GM12878 (cell line): Measurements from ENCODE around the gene PROX2. TPM values are rescaled to one million over a fixed set of nuclear protein-coding genes. Genes with fewer than 3 reads are reported as not detected.

Experiments used
- ATAC-seq: fragments of 200-7000 bp; cut with Tn5 transposase; 3 replicates; pipeline ENCODE4 v1.9.1; 2020; ENCODE audit warnings: mild to moderate bottlenecking, moderate library complexity
- BruUV-seq: library from RNA; stranded (reverse); fragments of 400-500 nt; replicated peaks from 2 replicates; lab custom pipeline; 2021; lab: Mats Ljungman, UMichigan
- CTCF ChIA-PET: fragments of 300-600 bp; sonication (Branson Sonifier 250); formaldehyde crosslinking; extraction: SDS; loops from one replicate; lab custom pipeline; 2021; ENCODE audit warnings: inconsistent platforms; lab: Yijun Ruan, JAX
- POLR2A ChIA-PET: fragments of 350-600 bp; formaldehyde crosslinking; extraction: SDS; loops from one replicate; lab custom pipeline; 2021; ENCODE audit warnings: inconsistent platforms; lab: Charles Lee
- RAD21 ChIA-PET: fragments of 300-600 bp; sonication (Branson Sonifier 250); formaldehyde crosslinking; loops from one replicate; lab custom pipeline; 2023; ENCODE audit warnings: antibody characterized with exemption; ENCODE audit not compliant: unreplicated experiment; lab: Charles Lee
- SMC1A ChIA-PET: fragments of 300-600 bp; sonication (Branson Sonifier 250); formaldehyde crosslinking; loops from one replicate; lab custom pipeline; 2023; ENCODE audit not compliant: unreplicated experiment, uncharacterized antibody; lab: Charles Lee
- DNase-seq: peaks from one replicate; pipeline ENCODE4 v3.0.0-alpha.2; 2011; ENCODE audit warnings: low read depth, low spot score
- FAIRE-seq: peaks from 3 replicates; lab custom pipeline; 2011; peaks lifted over from hg19 to GRCh38; lab: Jason Lieb, UNC
- H2AFZ ChIP-seq: 2 replicates; pipeline ENCODE4 v1.6.0; 2011; ENCODE audit warnings: low read depth, low read length, control low read depth; ENCODE audit not compliant: control insufficient read depth
- H3K27ac ChIP-seq: 2 replicates; pipeline ENCODE4 v1.5.1; 2011; ENCODE audit warnings: control low read depth; ENCODE audit not compliant: control insufficient read depth, insufficient read depth
- H3K27me3 ChIP-seq, 2 experiments: replicated peaks in 1 of 2; 2 replicates each; pipeline versions ENCODE4 v1.6.0 to v1.6.1; 2011; ENCODE audit warnings: low read length in 1 of 2; ENCODE audit not compliant: control insufficient read depth in 2 of 2, insufficient read depth in 2 of 2
- H3K36me3 ChIP-seq, 2 experiments: 2 replicates each; pipeline ENCODE4 v1.5.1; 2011; ENCODE audit warnings: low read length in 1 of 2; ENCODE audit not compliant: control insufficient read depth in 2 of 2, insufficient read depth in 2 of 2
- H3K4me1 ChIP-seq: 2 replicates; pipeline ENCODE4 v1.6.1; 2011; ENCODE audit warnings: mild to moderate bottlenecking, low read length, moderate library complexity, mixed read lengths; ENCODE audit not compliant: control insufficient read depth, insufficient read depth
- H3K4me2 ChIP-seq: 2 replicates; pipeline ENCODE4 v1.6.0; 2011; ENCODE audit warnings: control low read depth; ENCODE audit not compliant: control insufficient read depth, insufficient read depth
- H3K4me3 ChIP-seq: fragments of 200-600 bp; sonication (generic); 2 replicates; pipeline ENCODE4 v1.5.1; 2016
- H3K79me2 ChIP-seq: 2 replicates; pipeline ENCODE4 v1.6.0; 2011; ENCODE audit warnings: low read length; ENCODE audit not compliant: control insufficient read depth, insufficient read depth
- H3K9ac ChIP-seq: 2 replicates; pipeline ENCODE4 v1.8.0; 2011; ENCODE audit warnings: low read length, control low read depth, mixed read lengths; ENCODE audit not compliant: control insufficient read depth, insufficient read depth
- H3K9me3 ChIP-seq: replicated peaks from 3 replicates; pipeline ENCODE4 v1.5.1; 2011; ENCODE audit warnings: mild to moderate bottlenecking, low read length; ENCODE audit not compliant: control insufficient read depth, insufficient read depth
- H4K20me1 ChIP-seq: 2 replicates; pipeline ENCODE4 v1.6.0; 2011; ENCODE audit not compliant: control insufficient read depth, insufficient read depth
- CEBPB ChIP-seq, 2 experiments: fragments of 150-350 bp in 1 of 2; IDR thresholded peaks; 2 replicates each; pipeline ENCODE4 v1.6.1; 2012 to 2014; ENCODE audit warnings: low read depth in 2 of 2, low read length in 2 of 2, borderline replicate concordance in 1 of 2, inconsistent platforms in 1 of 2
- EED ChIP-seq: sonication (generic); IDR thresholded peaks from 2 replicates; pipeline ENCODE4 v1.6.1; 2016; ENCODE audit warnings: antibody characterized with exemption, low read depth
- HDAC6 ChIP-seq: fragments of 200-600 bp; sonication (generic); IDR thresholded peaks from one replicate; pipeline ENCODE4 v1.8.0; 2017; ENCODE audit warnings: antibody characterized with exemption; ENCODE audit not compliant: unreplicated experiment
- KDM1A ChIP-seq: fragments of 200-600 bp; sonication (generic); IDR thresholded peaks from 2 replicates; pipeline ENCODE4 v1.6.1; 2016; ENCODE audit warnings: borderline replicate concordance
- NFIC ChIP-seq: IDR thresholded peaks from 2 replicates; pipeline ENCODE4 v1.6.1; 2012; ENCODE audit warnings: low read depth, mild to moderate bottlenecking, inconsistent platforms, low read length, moderate library complexity
- SP1 ChIP-seq: IDR thresholded peaks from one replicate; pipeline ENCODE4 v1.6.1; 2011; ENCODE audit warnings: low read depth, low read length
- TAF1 ChIP-seq: IDR thresholded peaks from 2 replicates; pipeline ENCODE4 v1.6.1; 2011; ENCODE audit warnings: mild to moderate bottlenecking, low read depth, low read length, borderline replicate concordance
- YY1 ChIP-seq: IDR thresholded peaks from 2 replicates; pipeline ENCODE4 v1.6.1; 2011; ENCODE audit warnings: low read depth, mild to moderate bottlenecking, low read length
- ZNF207 ChIP-seq: fragments of 450-650 bp; IDR thresholded peaks from 2 replicates; pipeline ENCODE4 v1.6.1; 2014; ENCODE audit warnings: antibody characterized with exemption, mild to moderate bottlenecking, borderline replicate concordance
- ZSCAN29 ChIP-seq: fragments of 450-650 bp; IDR thresholded peaks from 2 replicates; pipeline ENCODE4 v1.6.1; 2017; ENCODE audit warnings: mild to moderate bottlenecking, moderate library complexity
- WGBS: methylation state at CpG from one replicate; pipeline ENCODE4 v1.1.6; 2016; ENCODE audit warnings: low lambda C conversion rate; ENCODE audit not compliant: insufficient replicate concordance, insufficient coverage; ENCODE audit errors: missing lambda C conversion rate; 5-methylcytosine and 5-hydroxymethylcytosine counted together
- in situ Hi-C: fragments of 300-500 bp; cut with MboI; formaldehyde crosslinking; loops from 9 replicates; pipeline ENCODE4 v1.14.3; 2018; ENCODE audit warnings: mixed read lengths
- intact Hi-C: fragments of 100-400 bp; cut with micrococcal nuclease; formaldehyde crosslinking; loops from one replicate; pipeline ENCODE4 v1.14.2; 2022; ENCODE audit not compliant: unreplicated experiment
- polyA plus RNA-seq, 11 experiments: library from polyadenylated mRNA; depleted of rRNA in 4 of 11; unstranded in 6 of 11; stranded (reverse) in 5 of 11; fragments of >200 nt; fragmentation: Nextera tagmentation in 4 of 11; fragmentation: Illumina TruSeq in 1 of 11; extraction: Ambion mirVana in 4 of 11; extraction: Trizol in 1 of 11; gene quantifications; 1 replicate in 1 of 11; 2 replicates in 10 of 11; pipeline versions ENCODE4 v1.2.1 to v1.2.3, GENCODE V29; 2011 to 2016; ENCODE audit warnings: inconsistent platforms in 2 of 11, missing spikeins in 2 of 11, low read depth in 1 of 11
- total RNA-seq, 4 experiments: library from RNA; depleted of rRNA in 3 of 4; stranded (reverse); fragments of >200 nt in 3 of 4; fragmentation: Illumina TruSeq in 1 of 4; extraction: Trizol in 1 of 4; gene quantifications; 2 replicates each; pipeline versions ENCODE4 v1.2.1 to v1.2.3, GENCODE V29; 2013 to 2021
- TF ChIP-seq, protein P1 (sequence below): fragments of 450-650 bp; formaldehyde crosslinking; IDR thresholded peaks from 2 replicates; pipeline ENCODE4 v1.5.0; 2022; ENCODE audit warnings: mild to moderate bottlenecking, missing genetic modification characterization
- TF ChIP-seq, protein P2 (sequence below): fragments of 450-650 bp; IDR thresholded peaks from 2 replicates; pipeline ENCODE4 v1.6.1; 2018; ENCODE audit warnings: borderline replicate concordance, mild to moderate bottlenecking; ENCODE audit not compliant: partially characterized antibody
- TF ChIP-seq, protein P3 (sequence below): IDR thresholded peaks from 2 replicates; pipeline ENCODE4 v1.6.1; 2012; ENCODE audit warnings: low read depth, low read length, improper control_type of control experiment
- TF ChIP-seq, protein P4 (sequence below): IDR thresholded peaks from 2 replicates; pipeline ENCODE4 v1.6.1; 2012; ENCODE audit warnings: mild to moderate bottlenecking, low read depth, low read length

The PROX2 gene
- total and polyA plus RNA-seq, 10 of the 15 experiments (the other 5 are each of a cell fraction or from before 2014, with no cell fraction given): 0.04 to 0.42 (median 0.19) TPM

DNA sequence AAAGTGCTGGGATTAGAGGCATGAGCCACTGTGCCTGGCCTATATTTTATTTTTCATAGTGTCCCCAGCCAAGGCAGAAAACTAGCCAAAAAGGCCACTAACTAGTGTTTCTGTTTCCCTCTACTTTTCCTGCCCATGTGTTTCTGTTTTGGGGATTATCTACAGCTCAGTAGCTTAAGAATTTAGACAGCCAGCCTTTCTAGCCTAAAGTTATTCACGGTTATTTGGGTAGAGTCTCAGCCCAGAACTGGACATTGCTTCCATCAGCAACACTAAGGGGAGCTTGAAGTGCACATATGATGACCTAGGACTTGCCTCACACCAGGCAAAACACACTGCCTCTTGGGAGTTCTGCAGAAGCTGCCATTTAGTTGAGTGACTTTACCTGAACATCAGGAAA lies 17.9 kb downstream of the PROX2 start:
- Histone ChIP-seq H3K4me3 (no peak overlapping the region), H3K9ac (no peak overlapping the region), H3K27ac (no peak overlapping the region), H3K4me2 (no peak overlapping the region), H2AFZ (no peak overlapping the region), H3K4me1 (no peaks in the 10 kb centered on the region), H3K36me3 (no peaks in the 10 kb centered on the region), H3K79me2 (no peaks in the 10 kb centered on the region), H3K27me3 (no peaks in the 10 kb centered on the region), H3K9me3 (no peaks in the 10 kb centered on the region), H4K20me1 (no peaks in the 10 kb centered on the region)
- whole genome bisulfite sequencing: 46% methylated on average over 1 of the region's 1 CpG
- POLR2A ChIA-PET: interaction anchor here (0.6 to 0.7 kb wide), 2 partner anchors 12 to 306 kb away, joined by 3 to 5 read pairs; no protein-coding TSS in a partner anchor
- DNase-seq (no peak), FAIRE-seq (no peak), ATAC-seq (no peak)
- BruUV-seq: no TSS peak
- RAD21 ChIA-PET: interaction anchor here (1.0 to 8.8 kb wide), 4 partner anchors 8 to 249 kb away, joined by 3 to 114 read pairs (median 5); no protein-coding TSS in a partner anchor
- intact Hi-C loops: no loop called here
- CTCF ChIA-PET: interaction anchor here (0.5 to 13.8 kb wide), 10 partner anchors 10 to 249 kb away, joined by 3 to 552 read pairs (median 24); partner anchors contain the start of genes DLST, EIF2B2 and PROX2
- in situ Hi-C loops: no loop called here
- SMC1A ChIA-PET: interaction anchor here (0.6 to 11.1 kb wide), 5 partner anchors 11 to 230 kb away, joined by 3 to 165 read pairs (median 4); no protein-coding TSS in a partner anchor
- no peak for TF ChIP-seq EED
- TF ChIP-seq, protein P1, sequence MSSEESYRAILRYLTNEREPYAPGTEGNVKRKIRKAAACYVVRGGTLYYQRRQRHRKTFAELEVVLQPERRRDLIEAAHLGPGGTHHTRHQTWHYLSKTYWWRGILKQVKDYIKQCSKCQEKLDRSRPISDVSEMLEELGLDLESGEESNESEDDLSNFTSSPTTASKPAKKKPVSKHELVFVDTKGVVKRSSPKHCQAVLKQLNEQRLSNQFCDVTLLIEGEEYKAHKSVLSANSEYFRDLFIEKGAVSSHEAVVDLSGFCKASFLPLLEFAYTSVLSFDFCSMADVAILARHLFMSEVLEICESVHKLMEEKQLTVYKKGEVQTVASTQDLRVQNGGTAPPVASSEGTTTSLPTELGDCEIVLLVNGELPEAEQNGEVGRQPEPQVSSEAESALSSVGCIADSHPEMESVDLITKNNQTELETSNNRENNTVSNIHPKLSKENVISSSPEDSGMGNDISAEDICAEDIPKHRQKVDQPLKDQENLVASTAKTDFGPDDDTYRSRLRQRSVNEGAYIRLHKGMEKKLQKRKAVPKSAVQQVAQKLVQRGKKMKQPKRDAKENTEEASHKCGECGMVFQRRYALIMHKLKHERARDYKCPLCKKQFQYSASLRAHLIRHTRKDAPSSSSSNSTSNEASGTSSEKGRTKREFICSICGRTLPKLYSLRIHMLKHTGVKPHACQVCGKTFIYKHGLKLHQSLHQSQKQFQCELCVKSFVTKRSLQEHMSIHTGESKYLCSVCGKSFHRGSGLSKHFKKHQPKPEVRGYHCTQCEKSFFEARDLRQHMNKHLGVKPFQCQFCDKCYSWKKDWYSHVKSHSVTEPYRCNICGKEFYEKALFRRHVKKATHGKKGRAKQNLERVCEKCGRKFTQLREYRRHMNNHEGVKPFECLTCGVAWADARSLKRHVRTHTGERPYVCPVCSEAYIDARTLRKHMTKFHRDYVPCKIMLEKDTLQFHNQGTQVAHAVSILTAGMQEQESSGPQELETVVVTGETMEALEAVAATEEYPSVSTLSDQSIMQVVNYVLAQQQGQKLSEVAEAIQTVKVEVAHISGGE (CRISPR knock-in tag): no peak
- TF ChIP-seq YY1: no peak
- no peak for TF ChIP-seq HDAC6
- TF ChIP-seq, protein P2, sequence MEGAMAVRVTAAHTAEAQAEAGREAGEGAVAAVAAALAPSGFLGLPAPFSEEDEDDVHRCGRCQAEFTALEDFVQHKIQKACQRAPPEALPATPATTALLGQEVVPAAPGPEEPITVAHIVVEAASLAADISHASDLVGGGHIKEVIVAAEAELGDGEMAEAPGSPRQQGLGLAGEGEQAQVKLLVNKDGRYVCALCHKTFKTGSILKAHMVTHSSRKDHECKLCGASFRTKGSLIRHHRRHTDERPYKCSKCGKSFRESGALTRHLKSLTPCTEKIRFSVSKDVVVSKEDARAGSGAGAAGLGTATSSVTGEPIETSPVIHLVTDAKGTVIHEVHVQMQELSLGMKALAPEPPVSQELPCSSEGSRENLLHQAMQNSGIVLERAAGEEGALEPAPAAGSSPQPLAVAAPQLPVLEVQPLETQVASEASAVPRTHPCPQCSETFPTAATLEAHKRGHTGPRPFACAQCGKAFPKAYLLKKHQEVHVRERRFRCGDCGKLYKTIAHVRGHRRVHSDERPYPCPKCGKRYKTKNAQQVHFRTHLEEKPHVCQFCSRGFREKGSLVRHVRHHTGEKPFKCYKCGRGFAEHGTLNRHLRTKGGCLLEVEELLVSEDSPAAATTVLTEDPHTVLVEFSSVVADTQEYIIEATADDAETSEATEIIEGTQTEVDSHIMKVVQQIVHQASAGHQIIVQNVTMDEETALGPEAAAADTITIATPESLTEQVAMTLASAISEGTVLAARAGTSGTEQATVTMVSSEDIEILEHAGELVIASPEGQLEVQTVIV: no peak
- TF ChIP-seq TAF1: no peak
- TF ChIP-seq, protein P3, sequence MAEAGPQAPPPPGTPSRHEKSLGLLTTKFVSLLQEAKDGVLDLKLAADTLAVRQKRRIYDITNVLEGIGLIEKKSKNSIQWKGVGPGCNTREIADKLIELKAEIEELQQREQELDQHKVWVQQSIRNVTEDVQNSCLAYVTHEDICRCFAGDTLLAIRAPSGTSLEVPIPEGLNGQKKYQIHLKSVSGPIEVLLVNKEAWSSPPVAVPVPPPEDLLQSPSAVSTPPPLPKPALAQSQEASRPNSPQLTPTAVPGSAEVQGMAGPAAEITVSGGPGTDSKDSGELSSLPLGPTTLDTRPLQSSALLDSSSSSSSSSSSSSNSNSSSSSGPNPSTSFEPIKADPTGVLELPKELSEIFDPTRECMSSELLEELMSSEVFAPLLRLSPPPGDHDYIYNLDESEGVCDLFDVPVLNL: no peak
- TF ChIP-seq, protein P4, sequence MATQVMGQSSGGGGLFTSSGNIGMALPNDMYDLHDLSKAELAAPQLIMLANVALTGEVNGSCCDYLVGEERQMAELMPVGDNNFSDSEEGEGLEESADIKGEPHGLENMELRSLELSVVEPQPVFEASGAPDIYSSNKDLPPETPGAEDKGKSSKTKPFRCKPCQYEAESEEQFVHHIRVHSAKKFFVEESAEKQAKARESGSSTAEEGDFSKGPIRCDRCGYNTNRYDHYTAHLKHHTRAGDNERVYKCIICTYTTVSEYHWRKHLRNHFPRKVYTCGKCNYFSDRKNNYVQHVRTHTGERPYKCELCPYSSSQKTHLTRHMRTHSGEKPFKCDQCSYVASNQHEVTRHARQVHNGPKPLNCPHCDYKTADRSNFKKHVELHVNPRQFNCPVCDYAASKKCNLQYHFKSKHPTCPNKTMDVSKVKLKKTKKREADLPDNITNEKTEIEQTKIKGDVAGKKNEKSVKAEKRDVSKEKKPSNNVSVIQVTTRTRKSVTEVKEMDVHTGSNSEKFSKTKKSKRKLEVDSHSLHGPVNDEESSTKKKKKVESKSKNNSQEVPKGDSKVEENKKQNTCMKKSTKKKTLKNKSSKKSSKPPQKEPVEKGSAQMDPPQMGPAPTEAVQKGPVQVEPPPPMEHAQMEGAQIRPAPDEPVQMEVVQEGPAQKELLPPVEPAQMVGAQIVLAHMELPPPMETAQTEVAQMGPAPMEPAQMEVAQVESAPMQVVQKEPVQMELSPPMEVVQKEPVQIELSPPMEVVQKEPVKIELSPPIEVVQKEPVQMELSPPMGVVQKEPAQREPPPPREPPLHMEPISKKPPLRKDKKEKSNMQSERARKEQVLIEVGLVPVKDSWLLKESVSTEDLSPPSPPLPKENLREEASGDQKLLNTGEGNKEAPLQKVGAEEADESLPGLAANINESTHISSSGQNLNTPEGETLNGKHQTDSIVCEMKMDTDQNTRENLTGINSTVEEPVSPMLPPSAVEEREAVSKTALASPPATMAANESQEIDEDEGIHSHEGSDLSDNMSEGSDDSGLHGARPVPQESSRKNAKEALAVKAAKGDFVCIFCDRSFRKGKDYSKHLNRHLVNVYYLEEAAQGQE: no peak
- TF ChIP-seq NFIC: no peak
- no peak for TF ChIP-seq SP1
- TF ChIP-seq CEBPB (IDR thresholded peaks at IDR 0.05; ENCODE audit: borderline replicate concordance in 1 of 2, low read depth in 2 of 2, low read length in 2 of 2): no peak
- no peak for TF ChIP-seq ZSCAN29
- no peak for TF ChIP-seq KDM1A
- TF ChIP-seq ZNF207: no peak
